ENCODE measurements around the gene THSD7B.

- TF ChIP-seq ZNF24 (IDR thresholded peaks at IDR 0.05) (no peak), MYC (IDR thresholded peaks at IDR 0.05; ENCODE audit: low read depth, low read length) (no peak), MYC (CRISPR knock-in tag; IDR thresholded peaks at IDR 0.05; ENCODE audit: borderline replicate concordance, low read depth) (no peak), PRPF4 (IDR thresholded peaks at IDR 0.05; ENCODE audit: insufficient read depth, low read depth, low read length, poor library complexity, severe bottlenecking) (no peak), MAX (CRISPR knock-in tag; IDR thresholded peaks at IDR 0.05) (no peak), FOXM1 (IDR thresholded peaks at IDR 0.05; ENCODE audit: low read depth) (no peak), FOXM1 (CRISPR knock-in tag; IDR thresholded peaks at IDR 0.05; ENCODE audit: low read depth) (no peak), HDAC2 (IDR thresholded peaks at IDR 0.05) (no peak), ZNF212 (CRISPR knock-in tag; IDR thresholded peaks at IDR 0.05) (no peak), CTCF (IDR thresholded peaks at IDR 0.05 in 2 of 3, conservative IDR thresholded peaks at IDR 0.05 in 1 of 3; ENCODE audit: insufficient read depth in 2 of 3, low read depth in 1 of 3, low read length in 3 of 3) (no peak), YY1 (IDR thresholded peaks at IDR 0.05; ENCODE audit: borderline replicate concordance in 1 of 3, control insufficient read depth in 1 of 3, extremely low read depth in 1 of 3, insufficient read depth in 3 of 3, insufficient read length in 1 of 3, insufficient replicate concordance in 2 of 3, low read depth in 1 of 3, low read length in 2 of 3) (no peak), NFIC (IDR thresholded peaks at IDR 0.05) (no peak), HMGXB4 (CRISPR knock-in tag; IDR thresholded peaks at IDR 0.05) (no peak), ARID2 (IDR thresholded peaks at IDR 0.05) (no peak), SRSF7 (optimal IDR thresholded peaks at IDR 0.05; ENCODE audit: low read depth, low read length) (no peak)
These were observed 743.5 kb downstream of the THSD7B start for GRCh38 chr2:137508739-137509384.

Measured in K562 (cell line).